GM21529 (cell line): ENCODE results near the gene KLHL26.
A peak's percentile ranks its signal among the peaks of the same experiment; 100 is the strongest.

Experiments used
- ATAC-seq: cut with Tn5 transposase; IDR thresholded peaks from one replicate; pipeline ENCODE4 v1.9.1; 2021; ENCODE audit not compliant: unreplicated experiment

Gene KLHL26

DNA sequence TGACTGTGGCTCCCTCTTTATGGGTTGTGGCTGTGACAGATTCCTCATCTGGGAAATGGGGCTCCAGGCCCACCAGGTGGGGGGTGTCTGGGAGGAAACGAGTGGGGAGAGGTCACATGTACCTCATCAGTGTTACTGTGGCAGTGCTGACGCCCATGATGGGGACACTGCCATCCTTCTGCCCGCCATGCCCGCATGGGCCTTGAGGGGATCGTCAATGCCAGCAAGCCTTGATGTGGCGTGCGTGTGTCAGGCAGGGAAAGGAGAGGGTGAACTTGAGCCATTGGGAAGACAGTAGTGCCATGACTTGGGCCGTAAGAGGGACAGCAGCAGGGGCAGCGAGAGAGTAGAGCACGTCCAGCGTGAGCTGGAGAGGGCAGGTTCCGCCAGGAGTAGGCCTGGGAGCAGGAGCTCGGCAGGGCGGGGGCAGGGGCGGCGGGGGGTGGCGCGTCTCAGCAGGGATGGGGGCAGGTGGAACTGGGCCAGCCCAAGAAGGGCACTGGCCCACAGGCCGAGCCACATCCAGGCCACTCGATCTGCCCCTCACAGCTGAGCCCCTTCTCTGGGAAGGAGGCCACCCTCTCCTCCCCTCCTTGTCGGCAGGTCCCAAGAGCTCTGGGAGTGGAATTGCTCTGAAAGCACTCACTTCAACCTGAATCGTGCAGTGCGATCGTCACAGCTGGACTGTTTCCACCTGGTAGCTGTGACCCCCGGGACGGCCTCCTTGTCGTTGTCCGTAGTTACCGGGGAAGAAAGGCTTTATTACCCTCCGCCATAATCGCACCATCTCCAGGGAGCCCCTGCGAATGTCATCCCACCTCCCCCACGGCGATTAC lies 9.9 kb downstream of the KLHL26 start:
- no peak for ATAC-seq

DNA sequence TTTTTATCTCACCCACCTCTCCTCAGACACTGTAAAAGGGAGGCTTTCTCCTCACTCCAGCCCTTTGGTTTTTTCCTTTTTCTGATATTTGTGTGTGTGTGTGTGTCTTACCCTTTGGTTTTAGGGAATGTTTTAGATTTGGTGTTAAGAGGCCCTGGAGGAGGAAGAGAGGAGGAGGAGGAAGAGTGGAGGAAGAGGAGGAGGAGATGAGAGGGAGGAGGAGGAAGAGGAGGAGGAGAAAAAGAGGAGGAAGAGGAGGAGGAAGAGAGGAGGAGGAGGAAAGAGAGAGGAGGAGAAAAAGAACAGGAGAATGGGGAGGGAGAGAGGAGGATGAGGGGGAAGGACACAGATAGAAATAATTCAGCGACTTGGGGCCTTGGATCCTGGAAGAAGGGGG lies 10.5 kb downstream of the KLHL26 start:
- no peak for ATAC-seq

DNA sequence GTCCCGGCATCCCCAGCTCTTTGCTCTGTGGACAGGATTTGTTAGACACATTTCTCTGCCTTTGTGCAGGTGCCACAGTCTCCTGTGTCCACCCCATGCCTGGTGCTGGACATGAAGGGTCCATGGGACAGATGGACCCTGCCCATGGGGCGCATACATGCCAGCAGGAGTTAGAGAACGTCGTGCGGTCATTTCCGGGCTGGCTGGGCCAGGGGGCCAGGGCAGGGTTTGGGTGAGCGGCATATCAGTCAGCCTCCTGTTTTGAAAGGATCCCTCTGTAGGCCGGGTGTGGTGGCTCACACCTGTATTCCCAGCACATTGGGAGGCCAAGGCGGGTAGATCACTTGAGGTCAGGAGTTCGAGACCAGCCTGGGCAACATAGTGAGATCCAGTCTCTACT lies 11.0 kb downstream of the KLHL26 start:
- ATAC-seq: no peak

DNA sequence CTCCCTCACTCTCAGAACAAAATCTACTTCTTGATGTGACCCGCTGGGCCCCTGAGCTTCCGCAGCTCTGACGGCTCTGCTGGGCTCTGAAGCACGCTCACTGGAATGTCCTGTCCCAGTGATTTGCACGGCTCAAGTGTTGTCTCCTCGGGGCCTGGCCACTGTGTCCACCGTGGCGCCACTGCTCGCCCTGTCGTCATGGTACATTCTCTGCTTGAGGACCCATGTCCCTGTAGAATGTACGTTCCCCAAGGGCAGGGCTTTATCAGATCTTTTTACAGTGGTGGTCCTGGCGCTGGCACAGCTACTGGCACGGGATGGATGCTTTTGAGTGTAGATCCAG lies 12.1 kb downstream of the KLHL26 start:
- no peak for ATAC-seq

DNA sequence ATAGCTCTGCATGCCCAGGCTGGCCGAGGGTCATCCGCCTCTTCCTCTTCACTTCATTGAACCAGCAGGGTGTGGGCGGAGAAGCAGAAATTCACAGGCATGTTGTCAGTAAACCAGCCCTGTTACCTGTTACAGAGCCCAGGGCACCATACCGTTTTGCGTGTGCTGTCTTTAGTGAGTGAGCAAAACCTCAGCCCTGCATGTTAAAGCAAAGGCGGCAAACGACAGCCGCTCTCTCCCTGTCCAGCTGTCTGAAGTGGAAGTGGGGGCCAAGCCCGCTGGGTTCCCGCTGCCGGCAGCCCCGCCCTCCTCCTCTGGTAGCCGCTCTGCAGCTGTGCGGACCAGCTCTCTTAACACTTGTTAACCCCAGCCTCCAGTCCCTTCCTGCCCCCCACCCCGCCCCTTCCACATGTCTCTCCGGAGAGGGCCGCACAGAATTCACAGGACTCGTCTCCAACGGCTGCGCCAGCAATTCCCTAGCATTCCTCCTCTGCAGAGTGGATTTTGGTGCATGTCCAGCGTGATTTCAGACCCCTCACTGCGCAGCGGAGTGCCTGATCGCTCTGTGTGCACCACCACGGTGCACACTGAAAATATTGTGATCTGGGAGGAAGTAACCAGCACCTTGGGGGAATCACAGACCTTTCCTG lies 12.7 kb downstream of the KLHL26 start:
- ATAC-seq: no peak

DNA sequence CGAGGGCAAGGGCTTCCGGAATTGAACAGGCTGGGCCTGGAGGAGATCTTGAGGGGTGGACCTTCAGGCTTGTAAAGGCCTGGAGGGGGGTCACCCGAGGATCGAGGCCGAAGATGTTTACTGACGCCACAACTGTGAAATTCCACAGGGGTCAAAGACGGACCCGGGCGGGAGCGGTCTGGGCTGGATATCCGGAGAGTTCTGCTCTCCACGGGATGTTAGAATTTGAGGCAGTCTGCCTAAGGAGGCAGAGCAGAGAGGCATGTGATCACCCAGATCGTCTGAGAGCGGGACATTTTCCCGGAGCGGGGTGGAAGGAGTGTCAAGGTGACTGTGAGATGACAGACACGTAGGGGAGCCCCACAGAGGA lies 13.2 kb downstream of the KLHL26 start:
- no peak for ATAC-seq

DNA sequence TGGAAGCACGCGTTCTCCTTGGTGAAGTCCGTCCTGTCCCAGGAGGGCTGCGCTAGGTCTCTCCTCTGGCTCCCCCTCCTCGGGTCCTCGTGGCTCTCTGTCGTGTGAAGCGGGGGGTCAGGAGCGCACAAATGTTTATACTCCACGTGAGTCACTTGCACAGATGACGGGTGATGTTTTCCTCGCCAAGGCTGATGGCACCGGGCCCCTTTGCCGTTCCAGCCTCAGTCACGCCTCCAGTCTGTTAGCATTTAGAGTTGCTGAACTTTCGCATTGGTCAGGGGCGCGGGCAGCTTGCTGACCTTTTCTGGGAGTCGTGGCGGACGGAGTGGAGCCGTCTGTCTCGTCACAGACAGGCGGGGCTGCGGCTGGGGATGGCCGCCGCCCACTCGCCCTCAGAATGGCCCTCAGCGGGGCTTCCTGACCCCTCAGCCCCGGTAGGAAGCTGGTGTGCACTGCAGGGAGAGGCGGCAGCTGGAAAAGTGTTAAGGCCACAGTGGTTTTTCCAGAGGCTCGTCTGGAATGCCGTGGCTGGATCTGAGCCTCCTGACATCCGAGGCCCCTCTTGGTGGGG lies 13.7 kb downstream of the KLHL26 start:
- no peak for ATAC-seq

DNA sequence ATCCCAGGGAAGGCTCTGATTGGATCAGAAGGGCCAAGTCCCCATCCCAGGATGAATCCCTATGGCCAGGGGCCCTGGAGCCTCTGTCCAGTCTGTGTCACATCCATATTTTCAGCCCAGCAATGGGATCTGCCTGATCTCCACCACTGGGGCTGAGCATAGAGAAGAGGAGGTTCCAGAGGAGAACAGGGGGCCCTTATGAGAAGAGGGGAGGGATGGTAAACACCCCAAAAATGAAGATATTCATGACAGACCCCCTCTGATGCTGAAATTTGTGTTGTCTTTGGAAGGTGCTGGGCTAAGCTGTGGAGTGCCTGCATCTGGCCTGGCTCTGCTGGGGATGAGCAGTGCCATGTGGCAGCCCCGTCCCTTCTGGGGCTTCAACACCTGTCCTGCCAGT lies 14.5 kb downstream of the KLHL26 start:
- ATAC-seq: no peak

DNA sequence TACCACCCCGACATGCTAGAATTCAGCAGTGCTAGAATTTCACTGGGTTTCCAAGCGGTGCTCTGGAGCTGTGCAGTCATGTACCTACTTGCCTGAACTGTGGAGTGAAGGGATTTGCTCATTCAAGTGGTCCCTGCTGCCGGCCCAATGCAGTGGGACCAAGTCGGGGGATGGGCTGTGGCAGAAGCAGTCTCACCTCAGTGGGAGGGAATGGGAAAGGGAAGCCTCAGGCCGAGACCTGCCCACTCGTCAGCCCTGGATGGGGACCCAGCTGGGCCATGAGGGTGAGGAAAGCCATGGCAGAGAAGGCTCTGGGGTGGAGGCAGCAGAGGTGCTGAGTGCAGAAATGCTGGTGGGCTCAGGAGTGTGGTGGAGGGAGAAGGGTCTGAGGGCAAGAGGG lies 14.9 kb downstream of the KLHL26 start:
- ATAC-seq: no peak

DNA sequence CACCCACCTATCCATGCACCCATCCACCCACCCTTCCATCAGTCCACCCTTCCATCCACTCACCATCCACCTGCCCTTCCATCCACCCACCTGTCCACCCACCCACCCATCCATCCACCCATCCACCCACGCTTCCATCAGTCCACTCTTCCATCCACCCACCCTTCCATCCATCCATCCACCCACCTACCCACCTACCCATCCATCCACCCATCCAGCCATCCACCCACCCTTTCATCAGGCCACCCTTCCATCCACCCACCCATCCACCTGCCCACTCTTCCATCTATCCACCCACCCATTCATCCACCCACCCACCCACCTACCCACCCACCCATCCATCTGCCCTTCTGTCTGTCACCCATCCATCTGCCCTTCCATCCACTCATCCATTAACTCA lies 17.0 kb downstream of the KLHL26 start:
- ATAC-seq: no peak

DNA sequence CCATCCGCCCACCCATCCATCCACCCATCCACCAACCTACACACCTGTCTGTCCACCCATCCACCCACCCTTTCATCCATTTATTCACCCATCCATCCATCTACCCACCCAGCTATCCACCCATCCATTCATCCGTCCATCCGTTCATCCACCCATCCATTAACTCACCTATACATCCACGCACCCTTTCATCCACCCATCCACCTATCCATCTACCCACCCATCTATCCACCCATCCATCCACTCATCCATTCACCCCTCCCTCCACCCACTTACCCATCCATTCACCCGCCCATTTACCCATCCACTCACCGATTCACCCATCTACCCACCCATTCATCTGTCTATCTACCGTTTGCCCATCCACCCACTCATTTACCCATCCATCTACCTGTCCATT lies 17.6 kb downstream of the KLHL26 start:
- ATAC-seq: no peak

DNA sequence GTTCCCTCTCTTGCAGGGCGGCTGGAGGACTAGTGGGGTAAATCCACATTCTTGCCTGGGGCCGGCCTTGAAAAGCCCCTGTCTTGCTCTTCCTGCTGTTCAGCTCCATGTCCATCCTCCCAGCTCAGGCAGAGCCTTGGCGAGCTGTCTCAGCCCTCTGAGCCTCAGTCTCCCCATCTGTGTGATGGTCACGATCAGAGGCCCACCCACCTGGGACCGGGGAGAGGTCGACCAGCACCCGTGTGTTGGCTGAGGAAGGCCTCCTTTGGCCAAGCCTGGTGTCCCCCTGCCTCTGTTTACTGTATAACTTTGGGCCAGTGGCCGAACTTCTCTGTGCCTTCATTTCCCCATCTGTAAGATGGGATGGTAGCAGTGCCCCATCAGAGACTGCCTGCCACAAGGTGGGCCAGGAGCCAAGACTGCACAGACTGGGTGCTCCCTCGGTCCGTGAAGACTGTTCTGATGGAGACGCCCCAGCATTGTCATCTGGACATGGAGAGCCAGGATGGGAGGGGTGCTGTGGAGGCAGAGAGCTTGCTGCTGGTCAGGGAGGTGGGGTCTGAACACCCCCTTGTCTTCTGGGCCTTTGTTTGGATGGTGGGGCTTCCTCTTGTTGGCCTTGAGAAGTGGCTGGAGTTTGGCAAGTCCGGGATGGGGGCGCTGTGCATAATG lies 18.5 kb downstream of the KLHL26 start:
- ATAC-seq: no peak

DNA sequence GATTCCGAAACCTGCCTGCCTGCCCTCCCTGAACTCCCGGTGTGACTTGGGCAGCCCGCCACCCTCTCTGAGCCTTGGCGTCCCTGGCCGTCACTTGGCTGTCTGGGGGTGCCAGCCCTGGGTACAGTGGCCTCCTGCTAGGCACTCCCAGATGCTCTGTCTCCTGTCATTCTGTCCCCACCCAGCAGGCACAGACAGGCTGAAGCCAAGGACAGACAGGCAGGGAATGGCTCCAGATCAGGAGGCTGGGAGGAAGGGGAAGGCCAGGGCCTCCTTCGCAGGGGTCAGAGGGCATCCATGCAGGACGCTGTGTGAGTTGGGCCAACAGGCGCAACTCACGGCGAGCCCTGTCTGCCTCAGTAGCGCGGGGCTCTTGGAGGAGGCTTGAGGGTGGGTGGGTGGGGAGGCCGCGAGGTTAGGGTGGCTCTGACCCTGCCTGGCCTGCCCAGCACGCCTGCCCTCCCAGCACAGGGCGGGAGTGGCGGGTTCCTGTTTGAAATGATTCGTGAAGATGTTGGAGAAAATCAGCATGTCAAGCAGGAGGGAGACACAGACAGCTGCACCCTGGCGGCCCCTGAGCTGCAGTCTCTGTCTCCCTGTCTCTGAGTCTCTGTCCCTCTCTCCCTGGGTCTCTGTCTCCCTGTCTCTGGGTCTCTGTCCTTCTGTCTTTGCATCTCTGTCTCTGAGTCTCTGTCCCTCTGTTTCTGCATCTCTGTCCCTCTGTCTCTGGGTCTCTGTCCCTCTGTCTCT lies 19.7 kb downstream of the KLHL26 start:
- ATAC-seq: no peak

DNA sequence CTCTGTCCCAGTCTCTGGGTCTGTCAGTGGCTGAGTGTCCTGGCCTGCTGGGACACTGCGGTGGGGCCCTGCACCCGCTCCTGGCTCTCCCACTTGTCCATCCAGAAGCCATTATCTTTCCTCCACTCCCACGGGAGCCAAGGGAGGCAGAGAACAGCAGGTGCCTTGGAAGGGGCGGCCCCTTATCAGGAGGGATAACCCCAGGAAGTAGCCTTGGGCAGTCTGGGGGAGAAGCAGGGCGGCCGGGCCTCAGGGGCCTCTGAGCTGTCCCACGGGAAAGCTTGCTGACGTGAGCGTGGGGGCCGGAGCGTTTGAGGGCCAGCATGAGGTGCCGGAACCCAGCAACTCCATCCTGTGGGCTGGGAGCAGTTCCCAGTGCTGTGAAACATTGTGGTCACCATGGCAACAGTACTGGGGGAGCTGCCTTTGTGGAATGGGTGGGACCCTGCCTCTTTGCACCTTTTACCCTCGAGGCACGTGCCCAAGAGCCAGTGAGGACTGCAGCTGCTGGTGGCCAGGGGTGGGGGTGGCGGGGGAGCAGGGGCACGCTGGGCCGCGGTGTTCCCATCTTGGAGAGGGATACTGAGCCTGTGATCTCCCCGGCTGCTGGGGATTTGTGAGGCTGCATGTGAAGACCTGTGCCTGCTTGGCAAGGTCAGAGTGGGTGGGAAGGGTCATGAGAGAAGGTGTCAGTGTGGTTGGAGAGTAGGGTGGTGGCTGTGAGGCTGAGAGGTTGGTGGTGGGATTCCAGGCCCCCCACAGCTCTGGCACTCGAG lies 20.9 kb downstream of the KLHL26 start:
- ATAC-seq: peak; percentile 49

DNA sequence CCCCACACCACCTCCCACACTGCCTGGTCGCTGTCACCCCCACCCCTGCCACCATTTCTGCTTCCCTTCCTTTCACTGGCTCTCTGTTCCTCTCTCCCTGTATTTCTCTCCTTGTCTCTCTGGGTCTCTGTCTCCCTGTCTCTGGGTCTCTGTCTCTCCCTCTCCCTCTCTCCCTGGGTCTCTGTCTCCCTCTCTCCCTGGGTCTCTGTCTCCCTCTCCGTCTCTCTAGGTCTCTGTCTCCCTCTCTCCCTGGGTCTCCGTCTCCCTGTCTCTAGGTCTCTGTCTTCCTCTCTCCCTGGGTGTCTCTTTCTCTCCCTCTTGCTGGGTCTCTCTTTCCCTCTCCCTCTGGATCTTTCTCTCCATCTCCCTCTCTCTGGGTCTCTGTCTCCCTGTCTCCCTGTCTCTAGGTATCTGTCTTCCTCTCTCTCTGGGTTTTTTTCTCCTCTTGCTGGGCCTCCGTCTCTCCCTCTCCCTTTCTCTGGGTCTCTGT lies 21.6 kb downstream of the KLHL26 start:
- ATAC-seq: no peak

DNA sequence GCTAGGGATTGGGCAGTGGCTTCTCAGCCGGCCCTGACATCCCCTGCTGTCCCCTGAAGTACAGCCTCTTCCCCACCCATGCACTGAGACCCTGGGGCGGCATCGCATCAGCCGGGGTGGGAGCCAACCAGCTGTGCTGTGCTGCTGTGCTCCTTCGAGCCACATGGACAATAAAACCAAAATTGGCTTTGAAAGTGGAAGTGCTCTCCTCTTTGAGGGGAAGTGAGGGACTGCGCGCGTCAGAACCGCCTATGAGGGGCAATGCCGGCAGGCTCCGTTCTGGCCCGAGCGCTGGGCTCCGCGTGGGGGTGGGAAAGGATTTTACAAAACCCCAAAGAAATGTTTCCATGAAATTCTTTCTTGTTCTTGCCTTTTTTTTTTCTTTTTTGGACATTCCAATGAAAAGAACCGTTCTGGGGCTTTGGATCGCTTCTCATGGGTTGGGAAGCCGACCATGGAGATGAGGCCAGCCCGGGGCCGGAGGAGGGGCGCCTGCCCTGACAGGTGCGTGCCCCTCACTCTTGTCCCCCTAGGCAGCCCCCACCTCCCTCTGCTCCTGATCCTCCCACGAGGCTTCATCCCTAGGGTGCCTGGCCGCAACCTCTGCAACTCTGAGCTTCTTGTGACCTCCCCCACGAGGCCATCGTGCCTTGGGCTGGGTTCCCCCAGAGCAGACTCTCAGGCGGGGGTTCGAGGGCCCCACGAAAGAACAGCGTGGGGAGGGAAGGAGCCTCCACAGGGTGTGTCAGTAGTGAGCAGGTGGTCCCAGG lies 22.6 kb downstream of the KLHL26 start:
- no peak for ATAC-seq

DNA sequence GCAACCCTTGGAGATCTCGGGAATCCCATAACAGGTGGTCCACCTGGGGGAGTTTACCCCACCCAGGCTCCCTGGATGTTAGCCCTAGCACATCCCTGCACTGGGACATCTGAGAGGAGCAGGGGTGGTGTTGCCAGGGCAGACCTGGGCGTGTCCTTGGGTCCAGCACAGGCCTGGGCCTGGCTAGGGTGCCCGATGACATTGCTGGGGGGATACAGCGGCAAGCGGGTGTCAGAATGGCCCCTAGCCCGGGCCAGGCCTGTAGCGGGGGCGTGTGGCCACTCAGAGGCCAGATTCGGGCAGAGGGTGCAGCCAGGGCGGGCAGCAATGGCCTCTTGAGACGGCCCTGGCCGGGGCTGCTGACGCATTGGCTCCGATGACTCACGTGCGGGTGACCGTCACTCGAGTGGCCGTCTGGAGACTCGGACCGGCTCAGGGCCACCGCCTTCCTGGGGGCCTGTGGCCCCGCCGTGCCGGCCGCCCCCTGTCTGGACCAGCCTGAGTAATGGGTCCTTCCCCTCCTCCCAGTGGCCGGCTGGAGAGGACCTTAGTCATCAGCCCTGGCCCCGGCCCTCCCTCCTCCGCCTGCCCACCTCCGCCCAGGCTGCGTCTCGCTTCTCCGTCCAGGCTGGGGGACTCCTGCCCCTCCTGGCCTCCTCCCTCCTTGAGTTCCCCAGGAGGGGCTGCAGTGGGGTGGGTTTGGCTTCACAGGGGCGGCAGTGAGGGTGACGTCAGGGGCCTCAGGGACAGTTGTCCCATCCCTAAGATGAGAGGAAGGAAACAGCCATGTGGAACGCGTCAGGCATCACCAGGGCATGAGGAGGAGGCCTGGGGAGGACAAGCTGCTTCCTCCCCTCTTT lies 23.5 kb downstream of the KLHL26 start:
- ATAC-seq: no peak

DNA sequence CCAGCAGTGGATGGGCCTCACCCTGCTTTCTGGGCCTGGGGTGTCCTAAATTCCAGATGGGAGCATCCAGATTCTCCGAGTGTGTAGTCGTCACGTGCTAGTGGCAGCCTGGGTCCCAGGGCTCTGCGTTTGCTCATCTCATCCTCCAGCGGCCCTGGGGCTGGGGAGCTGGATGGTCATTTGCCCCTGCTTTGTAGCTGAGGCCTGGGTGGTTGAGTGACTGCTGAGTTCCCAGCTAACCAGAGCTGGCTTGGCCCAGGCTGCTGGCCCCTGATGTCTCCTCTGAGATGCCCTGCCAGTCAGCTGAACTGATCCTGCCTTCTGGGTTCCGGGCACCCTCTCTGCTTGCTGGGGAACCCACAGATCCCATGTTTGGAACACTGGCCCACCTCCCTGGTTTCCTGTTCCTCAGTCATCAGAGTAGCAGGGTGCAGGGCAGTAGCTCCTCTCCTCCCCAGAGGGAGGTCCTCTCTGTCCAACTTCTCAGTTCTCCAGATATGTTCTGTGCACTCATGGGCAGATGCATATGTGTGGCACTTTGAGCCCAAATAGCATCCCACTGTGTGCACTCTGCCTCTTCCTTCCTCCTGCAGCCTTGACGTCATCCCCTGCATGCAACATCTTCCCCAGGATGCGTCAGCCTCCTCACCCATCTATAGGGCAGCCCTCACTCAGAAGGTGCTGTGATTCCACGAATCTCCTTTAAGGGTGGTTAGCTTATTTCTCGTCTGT lies 24.3 kb downstream of the KLHL26 start:
- no peak for ATAC-seq
